GM12878 (cell line): ENCODE measurements around the gene CD2. TPM values are rescaled to one million over a fixed set of nuclear protein-coding genes. Genes with fewer than 3 reads are reported as not detected.

Experiments
- ATAC-seq: fragments of 200-7000 bp; cut with Tn5 transposase; 3 replicates; pipeline ENCODE4 v1.9.1; 2020; ENCODE audit warnings: mild to moderate bottlenecking, moderate library complexity
- BruUV-seq: library from RNA; stranded (reverse); fragments of 400-500 nt; replicated peaks from 2 replicates; lab custom pipeline; 2021; lab: Mats Ljungman, UMichigan
- CTCF ChIA-PET: fragments of 300-600 bp; sonication (Branson Sonifier 250); formaldehyde crosslinking; extraction: SDS; loops from one replicate; lab custom pipeline; 2021; ENCODE audit warnings: inconsistent platforms; lab: Yijun Ruan, JAX
- POLR2A ChIA-PET: fragments of 350-600 bp; formaldehyde crosslinking; extraction: SDS; loops from one replicate; lab custom pipeline; 2021; ENCODE audit warnings: inconsistent platforms; lab: Charles Lee
- RAD21 ChIA-PET: fragments of 300-600 bp; sonication (Branson Sonifier 250); formaldehyde crosslinking; loops from one replicate; lab custom pipeline; 2023; ENCODE audit warnings: antibody characterized with exemption; ENCODE audit not compliant: unreplicated experiment; lab: Charles Lee
- SMC1A ChIA-PET: fragments of 300-600 bp; sonication (Branson Sonifier 250); formaldehyde crosslinking; loops from one replicate; lab custom pipeline; 2023; ENCODE audit not compliant: unreplicated experiment, uncharacterized antibody; lab: Charles Lee
- DNase-seq: peaks from one replicate; pipeline ENCODE4 v3.0.0-alpha.2; 2011; ENCODE audit warnings: low read depth, low spot score
- FAIRE-seq: peaks from 3 replicates; lab custom pipeline; 2011; peaks lifted over from hg19 to GRCh38; lab: Jason Lieb, UNC
- H2AFZ ChIP-seq: 2 replicates; pipeline ENCODE4 v1.6.0; 2011; ENCODE audit warnings: low read depth, low read length, control low read depth; ENCODE audit not compliant: control insufficient read depth
- H3K27ac ChIP-seq: 2 replicates; pipeline ENCODE4 v1.5.1; 2011; ENCODE audit warnings: control low read depth; ENCODE audit not compliant: control insufficient read depth, insufficient read depth
- H3K27me3 ChIP-seq, 2 experiments: replicated peaks in 1 of 2; 2 replicates each; pipeline versions ENCODE4 v1.6.0 to v1.6.1; 2011; ENCODE audit warnings: low read length in 1 of 2; ENCODE audit not compliant: control insufficient read depth in 2 of 2, insufficient read depth in 2 of 2
- H3K36me3 ChIP-seq, 2 experiments: 2 replicates each; pipeline ENCODE4 v1.5.1; 2011; ENCODE audit warnings: low read length in 1 of 2; ENCODE audit not compliant: control insufficient read depth in 2 of 2, insufficient read depth in 2 of 2
- H3K4me1 ChIP-seq: 2 replicates; pipeline ENCODE4 v1.6.1; 2011; ENCODE audit warnings: mild to moderate bottlenecking, low read length, moderate library complexity, mixed read lengths; ENCODE audit not compliant: control insufficient read depth, insufficient read depth
- H3K4me2 ChIP-seq: 2 replicates; pipeline ENCODE4 v1.6.0; 2011; ENCODE audit warnings: control low read depth; ENCODE audit not compliant: control insufficient read depth, insufficient read depth
- H3K4me3 ChIP-seq: fragments of 200-600 bp; sonication (generic); 2 replicates; pipeline ENCODE4 v1.5.1; 2016
- H3K79me2 ChIP-seq: 2 replicates; pipeline ENCODE4 v1.6.0; 2011; ENCODE audit warnings: low read length; ENCODE audit not compliant: control insufficient read depth, insufficient read depth
- H3K9ac ChIP-seq: 2 replicates; pipeline ENCODE4 v1.8.0; 2011; ENCODE audit warnings: low read length, control low read depth, mixed read lengths; ENCODE audit not compliant: control insufficient read depth, insufficient read depth
- H3K9me3 ChIP-seq: replicated peaks from 3 replicates; pipeline ENCODE4 v1.5.1; 2011; ENCODE audit warnings: mild to moderate bottlenecking, low read length; ENCODE audit not compliant: control insufficient read depth, insufficient read depth
- H4K20me1 ChIP-seq: 2 replicates; pipeline ENCODE4 v1.6.0; 2011; ENCODE audit not compliant: control insufficient read depth, insufficient read depth
- BMI1 ChIP-seq: fragments of 450-650 bp; IDR thresholded peaks from 2 replicates; pipeline ENCODE4 v1.6.1; 2016; ENCODE audit warnings: mild to moderate bottlenecking, moderate library complexity, borderline replicate concordance
- CHD2 ChIP-seq: IDR thresholded peaks from 2 replicates; pipeline ENCODE4 v1.6.1; 2011; ENCODE audit warnings: low read depth, low read length, improper control_type of control experiment, borderline replicate concordance
- EED ChIP-seq: sonication (generic); IDR thresholded peaks from 2 replicates; pipeline ENCODE4 v1.6.1; 2016; ENCODE audit warnings: antibody characterized with exemption, low read depth
- GABPA ChIP-seq: IDR thresholded peaks from 2 replicates; pipeline ENCODE4 v1.6.1; 2014; ENCODE audit warnings: antibody characterized with exemption, low read depth, mild to moderate bottlenecking, inconsistent platforms
- MYB ChIP-seq: fragments of 150-350 bp; IDR thresholded peaks from 2 replicates; pipeline ENCODE4 v1.6.1; 2014; ENCODE audit warnings: mild to moderate bottlenecking, low read depth, low read length, borderline replicate concordance
- NRF1 ChIP-seq: conservative IDR thresholded peaks from 2 replicates; pipeline ENCODE4 v1.6.1; 2011; ENCODE audit warnings: mild to moderate bottlenecking, low read depth, low read length, improper control_type of control experiment
- RBBP5 ChIP-seq: fragments of 200-600 bp; sonication (generic); conservative IDR thresholded peaks from 2 replicates; pipeline ENCODE4 v1.6.1; 2016
- RUNX3 ChIP-seq: IDR thresholded peaks from 2 replicates; pipeline ENCODE4 v1.6.1; 2012; ENCODE audit warnings: low read length, inconsistent platforms
- SMAD1 ChIP-seq: fragments of 450-650 bp; IDR thresholded peaks from 2 replicates; pipeline ENCODE4 v1.6.1; 2018; ENCODE audit warnings: mild to moderate bottlenecking, low read depth; ENCODE audit not compliant: partially characterized antibody
- SREBF1 ChIP-seq: IDR thresholded peaks from 2 replicates; pipeline ENCODE4 v1.6.1; 2012; ENCODE audit warnings: mild to moderate bottlenecking, low read length
- TARDBP ChIP-seq: IDR thresholded peaks from 2 replicates; pipeline ENCODE4 v1.6.1; 2016; ENCODE audit warnings: borderline replicate concordance
- ZNF622 ChIP-seq: fragments of 450-650 bp; IDR thresholded peaks from 2 replicates; pipeline ENCODE4 v1.6.1; 2017; ENCODE audit warnings: mild to moderate bottlenecking, inconsistent platforms
- WGBS: methylation state at CpG from one replicate; pipeline ENCODE4 v1.1.6; 2016; ENCODE audit warnings: low lambda C conversion rate; ENCODE audit not compliant: insufficient replicate concordance, insufficient coverage; ENCODE audit errors: missing lambda C conversion rate; 5-methylcytosine and 5-hydroxymethylcytosine counted together
- in situ Hi-C: fragments of 300-500 bp; cut with MboI; formaldehyde crosslinking; loops from 9 replicates; pipeline ENCODE4 v1.14.3; 2018; ENCODE audit warnings: mixed read lengths
- intact Hi-C: fragments of 100-400 bp; cut with micrococcal nuclease; formaldehyde crosslinking; loops from one replicate; pipeline ENCODE4 v1.14.2; 2022; ENCODE audit not compliant: unreplicated experiment
- polyA plus RNA-seq, 11 experiments: library from polyadenylated mRNA; depleted of rRNA in 4 of 11; unstranded in 6 of 11; stranded (reverse) in 5 of 11; fragments of >200 nt; fragmentation: Nextera tagmentation in 4 of 11; fragmentation: Illumina TruSeq in 1 of 11; extraction: Ambion mirVana in 4 of 11; extraction: Trizol in 1 of 11; gene quantifications; 1 replicate in 1 of 11; 2 replicates in 10 of 11; pipeline versions ENCODE4 v1.2.1 to v1.2.3, GENCODE V29; 2011 to 2016; ENCODE audit warnings: inconsistent platforms in 2 of 11, missing spikeins in 2 of 11, low read depth in 1 of 11
- total RNA-seq, 4 experiments: library from RNA; depleted of rRNA in 3 of 4; stranded (reverse); fragments of >200 nt in 3 of 4; fragmentation: Illumina TruSeq in 1 of 4; extraction: Trizol in 1 of 4; gene quantifications; 2 replicates each; pipeline versions ENCODE4 v1.2.1 to v1.2.3, GENCODE V29; 2013 to 2021

CD2 gene
- total and polyA plus RNA-seq, 10 of the 15 experiments (the other 5 are each of a cell fraction or from before 2014, with no cell fraction given): 0.15 to 4.3 (median 2.8) TPM

DNA sequence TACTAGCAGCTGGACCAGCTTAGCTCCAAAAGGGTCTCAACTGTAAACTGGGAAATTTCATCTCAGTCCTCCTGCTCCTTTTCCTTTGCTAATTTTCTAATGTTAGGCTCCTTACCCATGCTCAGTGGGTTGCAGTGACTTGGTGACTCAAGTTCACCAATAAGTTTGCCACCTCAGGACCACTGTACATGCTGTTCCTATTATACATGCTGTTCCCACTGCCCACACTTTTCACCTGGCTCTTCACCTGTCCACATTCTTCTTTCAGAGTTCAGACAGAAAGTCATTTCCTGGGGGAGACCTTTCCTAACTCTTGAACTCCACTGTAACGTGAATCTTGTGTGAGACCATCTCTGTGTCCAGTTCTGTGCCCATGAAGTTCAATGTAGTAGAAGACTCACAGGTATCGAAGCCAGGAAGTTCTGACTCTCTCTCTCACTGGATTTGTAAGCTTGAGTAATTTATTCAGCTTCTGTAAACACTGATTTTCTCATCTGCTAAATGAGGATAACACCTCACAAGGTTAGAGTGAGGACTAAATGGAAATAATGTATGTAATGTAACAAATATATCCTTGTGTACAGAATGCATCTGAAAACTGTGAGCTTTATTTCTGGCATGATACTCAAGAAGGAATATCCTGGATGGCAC is 17.9 kb downstream of the CD2 start:
- FAIRE-seq: no peak
- ChIA-PET POLR2A (interaction anchor here (0.6 to 5.9 kb wide), 9 partner anchors 7 to 288 kb away, joined by 3 to 45 read pairs (median 4); partner anchors contain the start of gene TTF2), SMC1A (interaction anchor here (0.8 to 14.5 kb wide), 24 partner anchors 9 to 228 kb away, joined by 3 to 224 read pairs (median 7); no protein-coding TSS in a partner anchor), CTCF (interaction anchor here (0.6 to 12.8 kb wide), 15 partner anchors 9 to 273 kb away, joined by 3 to 120 read pairs (median 3); no protein-coding TSS in a partner anchor), RAD21 (interaction anchor here (1.0 to 12.0 kb wide), 11 partner anchors 8 to 288 kb away, joined by 3 to 176 read pairs (median 4); partner anchors contain the start of gene TTF2)
- Histone ChIP-seq H3K4me2 (no peak overlapping the region), H4K20me1 (no peaks in the 10 kb centered on the region), H3K4me1 (peaks cover 21% of the 10 kb centered on the region), H2AFZ (no peak overlapping the region), H3K27ac (no peak overlapping the region), H3K9me3 (no peaks in the 10 kb centered on the region; the same call in 1 of the 3 replicates), H3K79me2 (no peaks in the 10 kb centered on the region), H3K4me3 (no peak overlapping the region), H3K27me3 (no peaks in the 10 kb centered on the region), H3K9ac (no peak overlapping the region), H3K36me3 (no peaks in the 10 kb centered on the region)
- TF ChIP-seq SREBF1 (no peak), MYB (no peak), CHD2 (no peak), NRF1 (no peak), RUNX3 (no peak), TARDBP (no peak), ZNF622 (no peak), SMAD1 (no peak), BMI1 (no peak), RBBP5 (no peak), GABPA (no peak), EED (no peak)
- no peak for DNase-seq
- BruUV-seq: no TSS peak
- ATAC-seq: no peak
- 69% methylated on average over 2 of the region's 2 CpGs for WGBS
- in situ Hi-C loops (no loop called here), intact Hi-C loops (loop anchor here (2.0 kb wide), 1 partner anchor 23 kb away; no protein-coding TSS in a partner anchor)
